Tibial nerve (tissue), 4 donors: ENCODE data around the gene CCDC149.

ENCODE experiments used
- CTCF ChIP-seq, 5 experiments: fragments of 200-600 bp in 3 of 5; fragments of 450-650 bp in 2 of 5; sonication (generic) in 3 of 5; IDR thresholded peaks; one replicate each; pipeline ENCODE4 v1.5.1; 2016 to 2019; ENCODE audit warnings: antibody characterized with exemption in 5 of 5, mild to moderate bottlenecking in 3 of 5, moderate library complexity in 2 of 5
- EP300 ChIP-seq, 2 donors: sonication (generic); formaldehyde crosslinking; IDR thresholded peaks; one replicate each; pipeline ENCODE4 v1.6.1; 2017; ENCODE audit warnings: antibody characterized with exemption in 2 of 2, mild to moderate bottlenecking in 1 of 2
- POLR2A ChIP-seq, 2 donors: fragments of 450-650 bp; IDR thresholded peaks; one replicate each; pipeline ENCODE4 v1.6.1; 2017; ENCODE audit warnings: antibody characterized with exemption in 2 of 2, mild to moderate bottlenecking in 2 of 2, moderate library complexity in 2 of 2

DNA sequence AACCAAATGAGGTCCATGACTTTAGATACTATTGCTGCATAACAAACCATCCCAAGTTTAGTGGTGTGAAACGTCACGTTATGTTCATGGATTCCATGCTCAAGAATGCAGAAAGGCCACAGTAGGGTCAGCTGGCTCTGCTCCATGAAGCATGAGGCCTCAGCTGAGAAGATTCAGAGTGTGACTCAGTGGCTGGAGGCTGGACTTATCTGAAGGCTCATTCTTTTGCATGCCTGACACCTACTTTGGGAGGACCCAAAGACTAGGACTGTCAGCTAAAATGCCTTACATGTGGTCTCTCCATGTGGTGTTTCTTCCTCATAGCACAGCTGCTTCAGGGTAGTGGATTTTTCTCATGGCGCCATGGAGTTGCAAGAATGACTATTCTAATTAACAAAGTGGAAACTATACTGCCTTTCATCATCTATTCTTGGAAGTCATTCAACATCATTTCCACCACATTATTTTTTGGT lies 11.5 kb upstream of the CCDC149 start:
- TF ChIP-seq CTCF (IDR thresholded peaks at IDR 0.05), result no peak
- TF ChIP-seq POLR2A (IDR thresholded peaks at IDR 0.05), result no peak
- no peak for TF ChIP-seq EP300 (IDR thresholded peaks at IDR 0.05)
